ENCODE data around the gene PAPOLB. TPM values are rescaled to one million over a fixed set of nuclear protein-coding genes. Genes with fewer than 3 reads are reported as not detected.

Gene PAPOLB
- total and polyA plus RNA-seq, 10 of the 15 experiments (the other 5 are each of a cell fraction or from before 2014, with no cell fraction given): 0.01 TPM; not detected in 9

DNA sequence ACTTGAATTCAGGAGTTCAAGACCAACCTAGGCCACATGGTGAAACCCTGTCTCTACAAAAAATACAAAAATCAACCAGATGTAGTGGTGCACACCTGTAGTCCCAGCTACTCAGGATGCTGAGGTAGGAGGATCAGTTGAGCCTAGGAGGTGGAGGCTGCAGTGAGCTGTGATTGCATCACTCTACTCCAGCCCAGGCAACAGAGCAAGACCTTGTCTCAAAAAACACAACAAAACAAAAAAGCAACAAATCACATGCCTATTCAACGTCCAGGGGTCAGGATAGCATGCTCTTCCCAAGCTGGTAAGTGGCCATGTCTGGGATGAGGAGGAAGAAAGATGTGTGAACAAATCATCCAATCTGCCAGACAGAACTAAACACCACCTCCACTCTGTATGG is 27.9 kb upstream of the PAPOLB start (continued):
- TF ChIP-seq POLR2A (IDR thresholded peaks at IDR 0.05; ENCODE audit: low read depth, low read length) (no peak), HDAC6 (IDR thresholded peaks at IDR 0.05; ENCODE audit: unreplicated experiment) (no peak), MTA2 (IDR thresholded peaks at IDR 0.05; ENCODE audit: low read depth) (no peak), ESRRA (IDR thresholded peaks at IDR 0.05; ENCODE audit: low read length) (no peak), BCL11A (IDR thresholded peaks at IDR 0.05; ENCODE audit: low read depth, low read length) (no peak), NR2C2 (IDR thresholded peaks at IDR 0.05; ENCODE audit: borderline replicate concordance, control insufficient read depth, insufficient read length, low read depth) (no peak)
- TF ChIP-seq, protein P1, sequence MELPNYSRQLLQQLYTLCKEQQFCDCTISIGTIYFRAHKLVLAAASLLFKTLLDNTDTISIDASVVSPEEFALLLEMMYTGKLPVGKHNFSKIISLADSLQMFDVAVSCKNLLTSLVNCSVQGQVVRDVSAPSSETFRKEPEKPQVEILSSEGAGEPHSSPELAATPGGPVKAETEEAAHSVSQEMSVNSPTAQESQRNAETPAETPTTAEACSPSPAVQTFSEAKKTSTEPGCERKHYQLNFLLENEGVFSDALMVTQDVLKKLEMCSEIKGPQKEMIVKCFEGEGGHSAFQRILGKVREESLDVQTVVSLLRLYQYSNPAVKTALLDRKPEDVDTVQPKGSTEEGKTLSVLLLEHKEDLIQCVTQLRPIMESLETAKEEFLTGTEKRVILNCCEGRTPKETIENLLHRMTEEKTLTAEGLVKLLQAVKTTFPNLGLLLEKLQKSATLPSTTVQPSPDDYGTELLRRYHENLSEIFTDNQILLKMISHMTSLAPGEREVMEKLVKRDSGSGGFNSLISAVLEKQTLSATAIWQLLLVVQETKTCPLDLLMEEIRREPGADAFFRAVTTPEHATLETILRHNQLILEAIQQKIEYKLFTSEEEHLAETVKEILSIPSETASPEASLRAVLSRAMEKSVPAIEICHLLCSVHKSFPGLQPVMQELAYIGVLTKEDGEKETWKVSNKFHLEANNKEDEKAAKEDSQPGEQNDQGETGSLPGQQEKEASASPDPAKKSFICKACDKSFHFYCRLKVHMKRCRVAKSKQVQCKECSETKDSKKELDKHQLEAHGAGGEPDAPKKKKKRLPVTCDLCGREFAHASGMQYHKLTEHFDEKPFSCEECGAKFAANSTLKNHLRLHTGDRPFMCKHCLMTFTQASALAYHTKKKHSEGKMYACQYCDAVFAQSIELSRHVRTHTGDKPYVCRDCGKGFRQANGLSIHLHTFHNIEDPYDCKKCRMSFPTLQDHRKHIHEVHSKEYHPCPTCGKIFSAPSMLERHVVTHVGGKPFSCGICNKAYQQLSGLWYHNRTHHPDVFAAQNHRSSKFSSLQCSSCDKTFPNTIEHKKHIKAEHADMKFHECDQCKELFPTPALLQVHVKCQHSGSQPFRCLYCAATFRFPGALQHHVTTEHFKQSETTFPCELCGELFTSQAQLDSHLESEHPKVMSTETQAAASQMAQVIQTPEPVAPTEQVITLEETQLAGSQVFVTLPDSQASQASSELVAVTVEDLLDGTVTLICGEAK (IDR thresholded peaks at IDR 0.05; ENCODE audit: borderline replicate concordance): no peak

GRCh38 chr7:4888161-4888560 is 26.3 kb upstream of the PAPOLB start:
- Histone ChIP-seq H2AFZ (ENCODE audit: control insufficient read depth, low read depth, low read length) (no peak overlapping the region), H3K9me3 (replicated peaks; ENCODE audit: control insufficient read depth, insufficient read depth, low read length) (no peaks in the 10 kb centered on the region), H3K27ac (ENCODE audit: control insufficient read depth, insufficient read depth) (no peak overlapping the region), H4K20me1 (ENCODE audit: control insufficient read depth, insufficient read depth) (no peaks in the 10 kb centered on the region), H3K9ac (ENCODE audit: control insufficient read depth, insufficient read depth, low read length) (no peak overlapping the region), H3K36me3 (ENCODE audit: control insufficient read depth in 2 of 2, insufficient read depth in 2 of 2, low read length in 1 of 2) (no peaks in the 10 kb centered on the region), H3K4me3 (no peak overlapping the region), H3K27me3 (replicated peaks in 1 of 2; ENCODE audit: control insufficient read depth in 2 of 2, insufficient read depth in 2 of 2, low read length in 1 of 2) (no peaks in the 10 kb centered on the region; a peak in 1 of 4 replicates), H3K4me1 (ENCODE audit: control insufficient read depth, insufficient read depth, low read length) (no peaks in the 10 kb centered on the region), H3K79me2 (ENCODE audit: control insufficient read depth, insufficient read depth, low read length) (no peaks in the 10 kb centered on the region), H3K4me2 (ENCODE audit: control insufficient read depth, insufficient read depth) (no peak overlapping the region)
- CTCF ChIA-PET: no interaction called here
- SMC1A ChIA-PET (ENCODE audit: uncharacterized antibody, unreplicated experiment): no interaction called here
- no peak for ATAC-seq
- WGBS (ENCODE audit: insufficient coverage, insufficient replicate concordance, low lambda C conversion rate, missing lambda C conversion rate): 22% methylated on average over 3 of the region's 3 CpGs
- POLR2A ChIA-PET: no interaction called here
- no peak for FAIRE-seq
- intact Hi-C loops (cut with micrococcal nuclease; ENCODE audit: unreplicated experiment): no loop called here
- no TSS peak for BruUV-seq (replicated peaks)
- RAD21 ChIA-PET (ENCODE audit: unreplicated experiment): no interaction called here
- in situ Hi-C loops (cut with MboI): no loop called here
- DNase-seq (ENCODE audit: low read depth, low spot score): no peak
- TF ChIP-seq, protein P2, sequence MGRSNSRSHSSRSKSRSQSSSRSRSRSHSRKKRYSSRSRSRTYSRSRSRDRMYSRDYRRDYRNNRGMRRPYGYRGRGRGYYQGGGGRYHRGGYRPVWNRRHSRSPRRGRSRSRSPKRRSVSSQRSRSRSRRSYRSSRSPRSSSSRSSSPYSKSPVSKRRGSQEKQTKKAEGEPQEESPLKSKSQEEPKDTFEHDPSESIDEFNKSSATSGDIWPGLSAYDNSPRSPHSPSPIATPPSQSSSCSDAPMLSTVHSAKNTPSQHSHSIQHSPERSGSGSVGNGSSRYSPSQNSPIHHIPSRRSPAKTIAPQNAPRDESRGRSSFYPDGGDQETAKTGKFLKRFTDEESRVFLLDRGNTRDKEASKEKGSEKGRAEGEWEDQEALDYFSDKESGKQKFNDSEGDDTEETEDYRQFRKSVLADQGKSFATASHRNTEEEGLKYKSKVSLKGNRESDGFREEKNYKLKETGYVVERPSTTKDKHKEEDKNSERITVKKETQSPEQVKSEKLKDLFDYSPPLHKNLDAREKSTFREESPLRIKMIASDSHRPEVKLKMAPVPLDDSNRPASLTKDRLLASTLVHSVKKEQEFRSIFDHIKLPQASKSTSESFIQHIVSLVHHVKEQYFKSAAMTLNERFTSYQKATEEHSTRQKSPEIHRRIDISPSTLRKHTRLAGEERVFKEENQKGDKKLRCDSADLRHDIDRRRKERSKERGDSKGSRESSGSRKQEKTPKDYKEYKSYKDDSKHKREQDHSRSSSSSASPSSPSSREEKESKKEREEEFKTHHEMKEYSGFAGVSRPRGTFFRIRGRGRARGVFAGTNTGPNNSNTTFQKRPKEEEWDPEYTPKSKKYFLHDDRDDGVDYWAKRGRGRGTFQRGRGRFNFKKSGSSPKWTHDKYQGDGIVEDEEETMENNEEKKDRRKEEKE (IDR thresholded peaks at IDR 0.05): no peak
- TF ChIP-seq NBN (IDR thresholded peaks at IDR 0.05): no peak
- TF ChIP-seq RBBP5 (conservative IDR thresholded peaks at IDR 0.05): no peak
- no peak for TF ChIP-seq EGR1 (IDR thresholded peaks at IDR 0.05; ENCODE audit: borderline replicate concordance in 1 of 2, low read depth in 2 of 2, low read length in 2 of 2)
- no peak for TF ChIP-seq ZBTB4 (CRISPR knock-in tag; IDR thresholded peaks at IDR 0.05)
- TF ChIP-seq YY1 (IDR thresholded peaks at IDR 0.05; ENCODE audit: low read depth, low read length): no peak
- TF ChIP-seq ATF7 (IDR thresholded peaks at IDR 0.05; ENCODE audit: low read depth): no peak
- TF ChIP-seq ESRRA (IDR thresholded peaks at IDR 0.05; ENCODE audit: low read length): no peak
- no peak for TF ChIP-seq IRF4 (IDR thresholded peaks at IDR 0.05; ENCODE audit: low read depth, low read length)

Measured in GM12878 (cell line).